ENCODE measurements around the gene ERVMER34-1. TPM values are rescaled to one million over a fixed set of nuclear protein-coding genes. Genes with fewer than 3 reads are reported as not detected.

Gene ERVMER34-1
- polyA plus RNA-seq, 1 experiment = 0.26 TPM

DNA sequence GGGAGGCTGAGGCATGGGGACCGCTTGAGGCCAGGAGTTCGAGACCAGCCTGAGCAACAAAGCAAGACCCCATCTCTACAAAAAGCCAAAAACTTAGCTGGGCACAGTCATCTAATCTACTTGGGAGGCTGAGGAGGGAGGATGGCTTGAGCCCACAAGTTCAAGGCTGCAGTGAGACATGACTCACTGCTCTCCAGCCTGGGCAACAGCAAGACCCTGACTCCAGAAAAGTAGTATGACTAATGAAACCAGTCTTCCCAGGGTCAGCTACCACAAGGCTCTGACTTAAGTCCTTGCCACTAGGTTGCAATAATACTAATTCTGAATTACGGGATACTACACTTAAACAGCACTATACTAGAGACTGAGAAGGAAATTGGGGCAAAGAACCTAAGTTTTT lies 33.1 kb downstream of the ERVMER34-1 start:
- Histone ChIP-seq H3K27ac (ENCODE audit: low read depth, low read length) (no peak overlapping the region), H3K9me3 (ENCODE audit: control insufficient read depth, insufficient read depth, low read length) (no peaks in the 10 kb centered on the region; the same call in 1 of the 2 replicates), H3K27me3 (ENCODE audit: control insufficient read depth, insufficient read depth, low read length) (no peaks in the 10 kb centered on the region), H3K4me3 (ENCODE audit: low read depth, low read length) (no peak overlapping the region)
- POLR2A ChIA-PET = no interaction called here
- TF ChIP-seq, protein P1, sequence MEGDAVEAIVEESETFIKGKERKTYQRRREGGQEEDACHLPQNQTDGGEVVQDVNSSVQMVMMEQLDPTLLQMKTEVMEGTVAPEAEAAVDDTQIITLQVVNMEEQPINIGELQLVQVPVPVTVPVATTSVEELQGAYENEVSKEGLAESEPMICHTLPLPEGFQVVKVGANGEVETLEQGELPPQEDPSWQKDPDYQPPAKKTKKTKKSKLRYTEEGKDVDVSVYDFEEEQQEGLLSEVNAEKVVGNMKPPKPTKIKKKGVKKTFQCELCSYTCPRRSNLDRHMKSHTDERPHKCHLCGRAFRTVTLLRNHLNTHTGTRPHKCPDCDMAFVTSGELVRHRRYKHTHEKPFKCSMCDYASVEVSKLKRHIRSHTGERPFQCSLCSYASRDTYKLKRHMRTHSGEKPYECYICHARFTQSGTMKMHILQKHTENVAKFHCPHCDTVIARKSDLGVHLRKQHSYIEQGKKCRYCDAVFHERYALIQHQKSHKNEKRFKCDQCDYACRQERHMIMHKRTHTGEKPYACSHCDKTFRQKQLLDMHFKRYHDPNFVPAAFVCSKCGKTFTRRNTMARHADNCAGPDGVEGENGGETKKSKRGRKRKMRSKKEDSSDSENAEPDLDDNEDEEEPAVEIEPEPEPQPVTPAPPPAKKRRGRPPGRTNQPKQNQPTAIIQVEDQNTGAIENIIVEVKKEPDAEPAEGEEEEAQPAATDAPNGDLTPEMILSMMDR (IDR thresholded peaks at IDR 0.05; ENCODE audit: low read depth, low read length) = no peak
- CTCF ChIA-PET = interaction anchor here (4.3 kb wide), 1 partner anchor 265 kb away, joined by 29 read pairs; no protein-coding TSS in a partner anchor
- DNase-seq (ENCODE audit: low read depth, low spot score) = no peak

DNA sequence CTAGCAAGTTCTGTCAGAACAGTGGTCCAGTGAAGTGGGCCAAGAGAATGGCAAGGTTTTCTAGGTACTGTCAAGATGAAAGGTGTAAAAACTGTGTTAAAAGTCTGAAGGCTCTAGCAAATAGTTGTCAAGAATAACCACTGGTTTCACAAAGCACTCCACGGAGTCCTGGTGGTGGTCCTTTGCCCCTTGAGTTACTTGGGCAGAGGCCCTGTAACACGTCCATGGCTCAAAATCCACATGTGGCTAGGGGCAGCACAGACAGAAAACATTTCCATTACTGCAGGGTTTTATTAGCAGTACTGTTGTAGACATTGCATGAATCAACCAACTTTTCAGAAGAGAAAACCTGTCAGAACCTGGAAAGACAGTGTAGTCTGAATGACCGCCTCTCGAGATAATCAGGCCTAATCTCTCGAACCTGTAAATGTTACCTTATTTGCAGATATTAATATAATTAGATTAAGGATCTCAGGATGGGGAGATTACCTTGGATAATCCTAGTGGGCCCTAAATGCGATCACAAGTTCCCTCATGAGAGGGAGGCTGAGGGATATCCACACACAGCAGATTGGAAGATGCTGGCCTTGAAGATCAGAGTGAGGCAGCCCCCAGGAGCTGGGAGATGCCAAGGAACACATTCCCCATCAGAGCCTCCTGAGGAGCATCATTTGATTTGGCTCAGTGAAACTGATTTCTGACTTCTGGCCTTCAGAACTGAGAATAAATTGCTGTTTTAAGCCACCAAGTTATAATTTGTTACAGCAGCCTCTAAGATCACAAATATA lies 34.7 kb downstream of the ERVMER34-1 start:
- CTCF ChIA-PET = interaction anchor here (1.1 kb wide), 1 partner anchor 265 kb away, joined by 3 read pairs; no protein-coding TSS in a partner anchor
- H3K27ac ChIP-seq (ENCODE audit: low read depth, low read length) = no peak overlapping the region
- H3K4me3 ChIP-seq (ENCODE audit: low read depth, low read length) = no peak overlapping the region
- TF ChIP-seq, protein P1 (IDR thresholded peaks at IDR 0.05; ENCODE audit: low read depth, low read length) = no peak
- no peaks in the 10 kb centered on the region for H3K9me3 ChIP-seq (ENCODE audit: control insufficient read depth, insufficient read depth, low read length)
- H3K27me3 ChIP-seq (ENCODE audit: control insufficient read depth, insufficient read depth, low read length) = no peaks in the 10 kb centered on the region
- POLR2A ChIA-PET = no interaction called here
- no peak for DNase-seq (ENCODE audit: low read depth, low spot score)

DNA sequence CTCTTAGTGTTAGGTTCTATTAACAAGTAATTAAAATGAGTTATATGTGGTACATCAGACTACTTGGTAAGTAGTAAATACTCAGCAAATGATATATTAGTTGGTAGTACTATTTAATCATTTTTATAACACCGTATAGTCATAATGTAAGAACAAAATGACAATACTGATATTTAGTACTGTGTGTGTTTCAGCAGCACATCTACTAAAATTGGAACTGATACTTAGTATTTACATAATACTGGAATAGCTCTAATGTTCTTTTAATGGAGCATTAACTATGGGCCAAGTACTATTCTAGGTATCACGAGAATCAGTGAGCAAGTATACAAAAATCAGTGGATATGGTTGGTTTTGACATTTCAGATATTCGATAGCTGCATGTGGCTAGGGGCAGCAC lies 35.3 kb downstream of the ERVMER34-1 start:
- no peak for DNase-seq (ENCODE audit: low read depth, low spot score)
- Histone ChIP-seq H3K27me3 (ENCODE audit: control insufficient read depth, insufficient read depth, low read length) (no peaks in the 10 kb centered on the region), H3K4me3 (ENCODE audit: low read depth, low read length) (no peak overlapping the region), H3K9me3 (ENCODE audit: control insufficient read depth, insufficient read depth, low read length) (no peaks in the 10 kb centered on the region), H3K27ac (ENCODE audit: low read depth, low read length) (no peak overlapping the region)
- CTCF ChIA-PET = interaction anchor here (1.1 kb wide), 1 partner anchor 266 kb away, joined by 3 read pairs; no protein-coding TSS in a partner anchor
- POLR2A ChIA-PET = no interaction called here
- TF ChIP-seq, protein P1 (IDR thresholded peaks at IDR 0.05; ENCODE audit: low read depth, low read length) = no peak

DNA sequence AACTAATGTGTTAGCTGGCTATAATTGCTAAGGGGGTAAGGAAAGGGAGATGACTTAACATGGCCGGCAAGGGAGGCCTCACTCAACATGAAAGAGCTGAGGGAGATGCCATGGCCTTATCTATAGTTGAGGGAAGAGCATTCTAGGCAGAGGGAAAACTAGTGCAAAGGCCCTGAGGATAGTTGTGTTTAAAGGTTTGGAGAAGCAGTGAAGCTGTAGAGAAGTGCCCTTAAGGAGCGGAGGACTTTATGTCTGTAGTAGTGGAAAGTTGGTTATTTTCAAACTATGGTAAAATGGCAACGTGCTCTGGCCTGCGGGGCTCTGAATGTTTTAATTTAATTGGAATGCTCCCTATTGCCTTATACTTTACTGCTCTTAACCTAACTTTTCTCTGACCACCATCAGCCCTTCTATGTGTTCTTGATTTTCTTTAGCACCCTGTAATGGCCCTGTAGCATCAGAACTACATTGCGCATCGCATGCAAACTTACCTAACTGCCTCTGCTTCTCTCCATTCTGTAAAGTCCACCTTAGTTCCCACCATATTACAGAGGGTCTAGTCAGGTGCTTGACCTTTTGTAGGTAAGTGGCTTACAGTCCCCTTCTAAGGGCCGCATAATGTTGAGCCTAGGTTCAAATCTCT lies 35.8 kb downstream of the ERVMER34-1 start:
- no peak overlapping the region for H3K27ac ChIP-seq (ENCODE audit: low read depth, low read length)
- H3K4me3 ChIP-seq (ENCODE audit: low read depth, low read length) = no peak overlapping the region
- TF ChIP-seq, protein P1 (IDR thresholded peaks at IDR 0.05; ENCODE audit: low read depth, low read length) = no peak
- POLR2A ChIA-PET = no interaction called here
- DNase-seq (ENCODE audit: low read depth, low spot score) = no peak
- no peaks in the 10 kb centered on the region for H3K27me3 ChIP-seq (ENCODE audit: control insufficient read depth, insufficient read depth, low read length)
- H3K9me3 ChIP-seq (ENCODE audit: control insufficient read depth, insufficient read depth, low read length) = no peaks in the 10 kb centered on the region
- CTCF ChIA-PET = interaction anchor here (1.1 kb wide), 1 partner anchor 267 kb away, joined by 3 read pairs; no protein-coding TSS in a partner anchor

Data from AG04450 (cell line).